Testis (tissue), 5 donors: Measurements from ENCODE around the gene CRYBB1. TPM values are rescaled to one million over a fixed set of nuclear protein-coding genes. Genes with fewer than 3 reads are reported as not detected.

ENCODE experiments used
- DNase-seq: peaks from one replicate; pipeline ENCODE4 v3.0.0-alpha.2; 2019
- H3K27ac ChIP-seq, 2 donors: fragments of 200-600 bp; sonication (generic); one replicate each; pipeline ENCODE4 v1.5.1; 2019
- H3K27me3 ChIP-seq: fragments of 200-600 bp; sonication (generic); one replicate; pipeline ENCODE4 v1.5.1; 2019
- H3K36me3 ChIP-seq: fragments of 200-600 bp; sonication (generic); one replicate; pipeline ENCODE4 v1.5.1; 2017; ENCODE audit warnings: low read depth; ENCODE audit errors: missing control alignments
- H3K4me1 ChIP-seq: fragments of 200-600 bp; sonication (generic); one replicate; pipeline ENCODE4 v1.5.1; 2019
- H3K4me3 ChIP-seq, 2 donors: fragments of 200-600 bp; sonication (generic); one replicate each; pipeline ENCODE4 v1.5.1; 2017 to 2019
- H3K9me3 ChIP-seq: fragments of 200-600 bp; sonication (generic); one replicate; pipeline ENCODE4 v1.5.1; 2017
- CTCF ChIP-seq, 3 experiments: fragments of 450-650 bp in 2 of 3; fragments of 200-600 bp in 1 of 3; sonication (generic) in 1 of 3; IDR thresholded peaks; one replicate each; pipeline ENCODE4 v1.5.1; 2016 to 2019; ENCODE audit warnings: antibody characterized with exemption in 3 of 3, mild to moderate bottlenecking in 2 of 3, moderate library complexity in 1 of 3
- POLR2A ChIP-seq: fragments of 450-650 bp; IDR thresholded peaks from one replicate; pipeline ENCODE4 v1.6.1; 2017; ENCODE audit warnings: antibody characterized with exemption, mild to moderate bottlenecking, moderate library complexity
- WGBS, 2 donors: methylation state at CpG; one replicate each; pipeline ENCODE4 v1.1.5; 2018; 5-methylcytosine and 5-hydroxymethylcytosine counted together
- intact Hi-C: fragments of 100-400 bp; cut with DNase I; formaldehyde crosslinking; loops from one replicate; pipeline ENCODE4 v1.15.1; 2023; ENCODE audit warnings: low total_unique reads
- long read RNA-seq, 2 donors: transcript quantifications; one replicate each; lab custom pipeline, GENCODE V29; 2026
- polyA plus RNA-seq: library from polyadenylated mRNA; stranded (reverse); fragments of 350-450 nt; fragmentation: Illumina TruSeq; extraction: RNeasy Lipid Tissue Mini Kit (QIAGEN cat#74804); gene quantifications from one replicate; pipeline ENCODE4 v1.2.3, GENCODE V29; 2014; ENCODE audit warnings: low read depth, low replicate concordance; ENCODE audit not compliant: insufficient read depth
- total RNA-seq, 2 donors: library from RNA; depleted of rRNA; stranded (reverse); fragments of >200 nt; gene quantifications; one replicate each; pipeline ENCODE4 v1.2.3, GENCODE V29; 2016

CRYBB1 gene
- total RNA-seq (not detected), polyA plus RNA-seq (0.80 TPM)
- long read RNA-seq, donor 1, result 0 reads
- long read RNA-seq, donor 2, result 0 reads

DNA sequence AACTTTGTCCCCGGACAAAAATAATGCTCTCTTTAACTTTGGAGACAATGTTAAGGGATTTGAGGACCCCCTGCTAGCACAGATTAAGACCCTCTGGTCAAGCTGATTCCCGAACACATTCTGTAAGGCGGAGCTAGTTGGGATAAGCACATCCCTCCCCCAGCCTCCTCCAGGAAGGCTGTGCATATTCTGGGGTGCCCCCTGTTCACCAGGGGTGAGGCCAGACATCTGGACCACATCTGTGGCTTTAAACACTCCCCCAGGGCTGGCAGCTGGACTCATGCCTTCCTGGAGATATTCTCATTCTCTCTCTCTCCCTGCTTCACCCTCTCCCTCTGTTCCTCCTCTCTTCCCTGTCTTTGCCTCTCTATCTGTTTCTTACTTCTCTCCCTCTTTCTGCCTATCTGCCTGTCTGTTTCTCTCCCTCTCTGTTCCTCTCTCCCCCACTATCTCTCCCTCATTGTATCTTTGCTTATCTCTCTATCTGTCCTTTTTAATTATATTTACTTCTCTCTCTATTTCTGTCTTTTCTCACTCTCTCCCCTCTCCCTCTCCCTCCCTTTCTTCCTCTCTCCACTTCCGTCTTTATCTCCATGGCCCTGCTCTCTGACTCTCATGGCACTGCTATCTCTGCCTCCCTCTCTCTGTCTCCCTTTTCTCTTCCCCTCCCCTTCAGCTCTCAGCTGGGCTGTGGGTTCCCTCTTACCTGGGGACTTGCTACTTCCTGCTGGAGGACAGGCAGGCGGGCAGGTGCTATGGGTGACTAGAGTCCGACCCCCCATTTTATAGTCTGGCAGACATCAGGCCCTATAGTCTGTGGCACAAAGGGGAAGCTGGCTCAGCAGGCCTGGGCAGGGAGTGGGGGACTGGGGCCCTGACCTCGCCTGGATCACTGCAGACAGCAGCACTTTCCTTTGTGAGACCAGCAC, at the start of gene CRYBB1:
CRYBB1 (minus strand) TSS at position 757 of the 929 bp plus-strand sequence. CDS start 1,708 bp downstream, outside the sequence.
- Histone ChIP-seq H3K4me1 (peaks cover 6% of the 10 kb centered on the region), H3K27ac (no peak within 1 kb of the TSS), H3K9me3 (no peaks in the 10 kb centered on the region), H3K4me3 (no peak within 1 kb of the TSS), H3K27me3 (no peaks in the 10 kb centered on the region), H3K36me3 (no peaks in the 10 kb centered on the region)
- intact Hi-C loops, result no loop called here
- 74 to 76% methylated on average over 6 to 7 of the region's 7 CpGs for WGBS, 2 donors
- TF ChIP-seq POLR2A (no peak), CTCF (IDR thresholded peaks at IDR 0.05) (no peak)
- no peak for DNase-seq

GRCh38 chr22:26667140-26667539, 49.3 kb upstream of the CRYBB1 start:
- DNase-seq, result no peak
- H3K36me3 ChIP-seq, result no peaks in the 10 kb centered on the region
- peaks cover 7% of the 10 kb centered on the region for H3K4me1 ChIP-seq
- H3K27ac ChIP-seq, result no peak overlapping the region
- TF ChIP-seq POLR2A, result no peak
- TF ChIP-seq CTCF (IDR thresholded peaks at IDR 0.05), result no peak
- no peaks in the 10 kb centered on the region for H3K27me3 ChIP-seq
- intact Hi-C loops, result no loop called here
- H3K9me3 ChIP-seq, result no peaks in the 10 kb centered on the region
- H3K4me3 ChIP-seq, result no peak overlapping the region
- WGBS, 2 donors, result 75 to 87% methylated on average over 5 to 13 of the region's 13 CpGs

DNA sequence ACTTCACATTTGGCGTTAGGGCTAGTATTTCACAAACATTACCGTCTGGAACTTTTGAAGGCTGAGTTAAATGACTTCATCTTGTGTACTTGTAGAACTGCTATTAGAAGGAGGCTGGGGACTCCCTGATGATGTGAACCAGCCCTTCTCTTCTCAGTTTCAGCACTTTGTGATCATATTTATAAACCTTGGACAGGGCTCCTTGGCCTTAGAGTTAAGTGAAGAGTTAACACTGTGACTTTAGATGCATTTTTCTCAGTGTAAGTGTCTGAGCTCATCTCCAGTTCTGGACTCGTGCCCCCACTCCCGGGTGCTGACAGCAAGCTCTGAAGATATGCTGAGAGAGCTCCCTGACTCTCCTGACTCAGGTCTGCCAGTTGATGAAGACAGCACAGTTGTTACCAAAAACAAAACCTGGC, 48.0 kb upstream of the CRYBB1 start:
- WGBS, 2 donors, result 39 to 43% methylated on average over 4 of the region's 4 CpGs
- no peak for TF ChIP-seq POLR2A
- TF ChIP-seq CTCF (IDR thresholded peaks at IDR 0.05), result no peak
- intact Hi-C loops, result no loop called here
- no peak overlapping the region for H3K4me3 ChIP-seq
- H3K4me1 ChIP-seq, result peaks cover 4% of the 10 kb centered on the region
- H3K27ac ChIP-seq, result no peak overlapping the region
- no peaks in the 10 kb centered on the region for H3K36me3 ChIP-seq
- no peak for DNase-seq
- H3K27me3 ChIP-seq, result no peaks in the 10 kb centered on the region
- H3K9me3 ChIP-seq, result no peaks in the 10 kb centered on the region

GRCh38 chr22:26663374-26663923, 45.6 kb upstream of the CRYBB1 start:
- intact Hi-C loops, result no loop called here
- H3K27ac ChIP-seq, result no peak overlapping the region
- DNase-seq, result no peak
- H3K27me3 ChIP-seq, result no peaks in the 10 kb centered on the region
- 75 to 80% methylated on average over 9 of the region's 9 CpGs for WGBS, 2 donors
- H3K4me3 ChIP-seq, result no peak overlapping the region
- no peaks in the 10 kb centered on the region for H3K36me3 ChIP-seq
- H3K9me3 ChIP-seq, result no peaks in the 10 kb centered on the region
- peaks cover 9% of the 10 kb centered on the region for H3K4me1 ChIP-seq
- TF ChIP-seq CTCF (IDR thresholded peaks at IDR 0.05), result no peak
- no peak for TF ChIP-seq POLR2A
